Panc1 (cell line): ENCODE results near the gene PARVB. TPM values are rescaled to one million over a fixed set of nuclear protein-coding genes. Genes with fewer than 3 reads are reported as not detected.

Experiments used
- ATAC-seq: fragments of 200-7000 bp; cut with Tn5 transposase; 2 replicates; pipeline ENCODE4 v1.9.1; 2020; ENCODE audit warnings: mild to moderate bottlenecking, moderate library complexity
- BruUV-seq: library from RNA; stranded (reverse); fragments of 400-500 nt; replicated peaks from 2 replicates; lab custom pipeline; 2021; lab: Mats Ljungman, UMichigan
- CTCF ChIA-PET: fragments of 300-600 bp; sonication (Branson Sonifier 250); formaldehyde crosslinking; loops from one replicate; lab custom pipeline; 2022; ENCODE audit warnings: antibody characterized with exemption; lab: Charles Lee
- POLR2A ChIA-PET: fragments of 300-600 bp; sonication (Branson Sonifier 250); formaldehyde crosslinking; loops from one replicate; lab custom pipeline; 2022; ENCODE audit warnings: antibody characterized with exemption; lab: Charles Lee
- DNase-seq: peaks from one replicate; pipeline ENCODE4 v3.0.0-alpha.2; 2010; ENCODE audit warnings: low read depth, low spot score
- H3K27ac ChIP-seq: 2 replicates; pipeline ENCODE4 v1.5.1; 2011; ENCODE audit warnings: mild to moderate bottlenecking, low read length, inconsistent platforms
- H3K27me3 ChIP-seq: fragments of 200-500 bp; sonication (Bioruptor generic); 2 replicates; pipeline ENCODE4 v1.6.0; 2014; ENCODE audit warnings: low read length, inconsistent platforms; ENCODE audit not compliant: control insufficient read depth, insufficient read depth
- H3K36me3 ChIP-seq: fragments of 200-500 bp; sonication (Bioruptor generic); 2 replicates; pipeline ENCODE4 v1.5.1; 2014; ENCODE audit warnings: inconsistent platforms, mild to moderate bottlenecking, low read length, moderate library complexity; ENCODE audit not compliant: control insufficient read depth, insufficient read depth
- H3K4me1 ChIP-seq: 2 replicates; pipeline ENCODE4 v1.5.1; 2011; ENCODE audit warnings: inconsistent platforms, mild to moderate bottlenecking, low read length, moderate library complexity; ENCODE audit not compliant: control insufficient read depth, insufficient read depth
- H3K4me3 ChIP-seq, 2 experiments: 2 replicates each; pipeline ENCODE4 v1.5.1; 2011 to 2012; ENCODE audit warnings: low read depth in 2 of 2, low read length in 2 of 2, mild to moderate bottlenecking in 2 of 2, inconsistent platforms in 1 of 2, moderate library complexity in 1 of 2
- H3K9me3 ChIP-seq: fragments of 200-500 bp; sonication (Bioruptor generic); 2 replicates; pipeline ENCODE4 v1.5.1; 2014; ENCODE audit warnings: low read depth, mild to moderate bottlenecking, inconsistent platforms, low read length, moderate library complexity; ENCODE audit not compliant: control insufficient read depth, insufficient read depth
- POLR2AphosphoS5 ChIP-seq: IDR thresholded peaks from 2 replicates; pipeline ENCODE4 v1.6.1; 2012; ENCODE audit warnings: mild to moderate bottlenecking, low read depth, low read length, moderate library complexity
- SIN3A ChIP-seq: IDR thresholded peaks from 2 replicates; pipeline ENCODE4 v1.6.1; 2012; ENCODE audit warnings: low read depth, mild to moderate bottlenecking, low read length, moderate library complexity, borderline replicate concordance; ENCODE audit not compliant: insufficient read depth
- TCF7L2 ChIP-seq: IDR thresholded peaks from 2 replicates; pipeline ENCODE4 v1.6.1; 2011; ENCODE audit warnings: mild to moderate bottlenecking, low read depth, low read length, inconsistent platforms
- in situ Hi-C: cut with HindIII; loops from 2 replicates; pipeline ENCODE4 v1.10.0; 2016; ENCODE audit warnings: low sequenced_read_pairs, low pct_unique_long_range_greater_than_20kb
- intact Hi-C: fragments of 100-400 bp; cut with micrococcal nuclease; formaldehyde crosslinking; loops from one replicate; pipeline ENCODE4 v1.10.0; 2022; ENCODE audit not compliant: unreplicated experiment
- total RNA-seq: library from RNA; stranded (reverse); gene quantifications from one replicate; pipeline ENCODE4 v1.2.1, GENCODE V29; 2021; ENCODE audit not compliant: unreplicated experiment
- TF ChIP-seq, protein P1 (sequence below): fragments of 450-650 bp; IDR thresholded peaks from 2 replicates; pipeline ENCODE4 v1.5.1; 2017; ENCODE audit warnings: mild to moderate bottlenecking
- TF ChIP-seq, protein P2 (sequence below), 2 experiments: IDR thresholded peaks; 2 replicates each; pipeline ENCODE4 v1.6.1; 2011 to 2012; ENCODE audit warnings: low read depth in 2 of 2, control low read depth in 1 of 2, low read length in 1 of 2, mild to moderate bottlenecking in 1 of 2, moderate library complexity in 1 of 2; ENCODE audit not compliant: insufficient read depth in 1 of 2

Gene PARVB
- total RNA-seq, 1 experiment from 2014 or later, result 28.1 TPM

DNA sequence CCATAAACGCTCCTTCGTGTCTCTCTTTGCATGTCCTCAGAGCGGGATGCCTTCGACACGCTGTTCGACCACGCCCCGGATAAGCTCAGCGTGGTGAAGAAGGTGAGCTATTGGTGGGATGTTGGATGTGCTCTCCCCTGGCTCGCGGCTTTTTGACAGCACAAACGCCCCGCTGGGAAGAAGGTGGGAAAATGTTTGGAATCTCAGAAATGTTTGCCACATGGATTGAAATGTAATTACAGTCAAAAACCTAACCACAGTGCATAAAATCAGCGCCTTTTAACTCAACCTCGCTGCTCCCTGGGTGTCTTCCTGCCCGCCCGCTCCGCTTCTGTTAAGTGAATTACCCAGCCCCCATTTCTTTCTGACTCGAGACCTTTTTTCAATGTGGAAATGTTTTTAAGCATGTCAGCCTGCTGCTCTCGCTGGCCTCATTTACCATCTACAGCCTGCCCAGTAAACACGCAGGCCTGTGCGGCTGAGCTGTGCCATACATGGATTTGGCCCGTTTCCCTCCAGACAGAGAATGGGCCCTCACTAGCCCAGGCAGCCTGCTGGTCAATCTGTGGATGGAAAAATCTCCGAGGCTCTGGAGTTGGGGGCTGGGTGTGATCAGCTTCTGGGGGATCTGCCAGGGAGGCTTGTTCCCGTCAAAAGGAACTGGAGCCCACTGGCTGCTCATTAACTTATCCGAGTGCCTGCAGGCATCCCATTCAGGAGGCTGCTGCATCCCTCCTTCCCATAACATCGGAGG lies 123.9 kb downstream of the PARVB start:
- no peaks in the 10 kb centered on the region for H3K4me1 ChIP-seq
- ATAC-seq (no peak), DNase-seq (no peak)
- ChIA-PET CTCF (no interaction called here), POLR2A (no interaction called here)
- H3K27me3 ChIP-seq, result no peaks in the 10 kb centered on the region
- H3K9me3 ChIP-seq, result no peaks in the 10 kb centered on the region
- in situ Hi-C loops, result no loop called here
- H3K4me3 ChIP-seq, result no peak overlapping the region
- TF ChIP-seq SIN3A (no peak), TCF7L2 (no peak), POLR2AphosphoS5 (no peak)
- TF ChIP-seq, protein P1, sequence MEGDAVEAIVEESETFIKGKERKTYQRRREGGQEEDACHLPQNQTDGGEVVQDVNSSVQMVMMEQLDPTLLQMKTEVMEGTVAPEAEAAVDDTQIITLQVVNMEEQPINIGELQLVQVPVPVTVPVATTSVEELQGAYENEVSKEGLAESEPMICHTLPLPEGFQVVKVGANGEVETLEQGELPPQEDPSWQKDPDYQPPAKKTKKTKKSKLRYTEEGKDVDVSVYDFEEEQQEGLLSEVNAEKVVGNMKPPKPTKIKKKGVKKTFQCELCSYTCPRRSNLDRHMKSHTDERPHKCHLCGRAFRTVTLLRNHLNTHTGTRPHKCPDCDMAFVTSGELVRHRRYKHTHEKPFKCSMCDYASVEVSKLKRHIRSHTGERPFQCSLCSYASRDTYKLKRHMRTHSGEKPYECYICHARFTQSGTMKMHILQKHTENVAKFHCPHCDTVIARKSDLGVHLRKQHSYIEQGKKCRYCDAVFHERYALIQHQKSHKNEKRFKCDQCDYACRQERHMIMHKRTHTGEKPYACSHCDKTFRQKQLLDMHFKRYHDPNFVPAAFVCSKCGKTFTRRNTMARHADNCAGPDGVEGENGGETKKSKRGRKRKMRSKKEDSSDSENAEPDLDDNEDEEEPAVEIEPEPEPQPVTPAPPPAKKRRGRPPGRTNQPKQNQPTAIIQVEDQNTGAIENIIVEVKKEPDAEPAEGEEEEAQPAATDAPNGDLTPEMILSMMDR, result no peak
- TF ChIP-seq, protein P2, sequence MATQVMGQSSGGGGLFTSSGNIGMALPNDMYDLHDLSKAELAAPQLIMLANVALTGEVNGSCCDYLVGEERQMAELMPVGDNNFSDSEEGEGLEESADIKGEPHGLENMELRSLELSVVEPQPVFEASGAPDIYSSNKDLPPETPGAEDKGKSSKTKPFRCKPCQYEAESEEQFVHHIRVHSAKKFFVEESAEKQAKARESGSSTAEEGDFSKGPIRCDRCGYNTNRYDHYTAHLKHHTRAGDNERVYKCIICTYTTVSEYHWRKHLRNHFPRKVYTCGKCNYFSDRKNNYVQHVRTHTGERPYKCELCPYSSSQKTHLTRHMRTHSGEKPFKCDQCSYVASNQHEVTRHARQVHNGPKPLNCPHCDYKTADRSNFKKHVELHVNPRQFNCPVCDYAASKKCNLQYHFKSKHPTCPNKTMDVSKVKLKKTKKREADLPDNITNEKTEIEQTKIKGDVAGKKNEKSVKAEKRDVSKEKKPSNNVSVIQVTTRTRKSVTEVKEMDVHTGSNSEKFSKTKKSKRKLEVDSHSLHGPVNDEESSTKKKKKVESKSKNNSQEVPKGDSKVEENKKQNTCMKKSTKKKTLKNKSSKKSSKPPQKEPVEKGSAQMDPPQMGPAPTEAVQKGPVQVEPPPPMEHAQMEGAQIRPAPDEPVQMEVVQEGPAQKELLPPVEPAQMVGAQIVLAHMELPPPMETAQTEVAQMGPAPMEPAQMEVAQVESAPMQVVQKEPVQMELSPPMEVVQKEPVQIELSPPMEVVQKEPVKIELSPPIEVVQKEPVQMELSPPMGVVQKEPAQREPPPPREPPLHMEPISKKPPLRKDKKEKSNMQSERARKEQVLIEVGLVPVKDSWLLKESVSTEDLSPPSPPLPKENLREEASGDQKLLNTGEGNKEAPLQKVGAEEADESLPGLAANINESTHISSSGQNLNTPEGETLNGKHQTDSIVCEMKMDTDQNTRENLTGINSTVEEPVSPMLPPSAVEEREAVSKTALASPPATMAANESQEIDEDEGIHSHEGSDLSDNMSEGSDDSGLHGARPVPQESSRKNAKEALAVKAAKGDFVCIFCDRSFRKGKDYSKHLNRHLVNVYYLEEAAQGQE (IDR thresholded peaks at IDR 0.05; ENCODE audit: insufficient read depth in 1 of 2, low read depth in 2 of 2, low read length in 1 of 2), result no peak
- BruUV-seq, result no TSS peak
- no peaks in the 10 kb centered on the region for H3K36me3 ChIP-seq
- H3K27ac ChIP-seq, result no peak overlapping the region
- intact Hi-C loops, result no loop called here

DNA sequence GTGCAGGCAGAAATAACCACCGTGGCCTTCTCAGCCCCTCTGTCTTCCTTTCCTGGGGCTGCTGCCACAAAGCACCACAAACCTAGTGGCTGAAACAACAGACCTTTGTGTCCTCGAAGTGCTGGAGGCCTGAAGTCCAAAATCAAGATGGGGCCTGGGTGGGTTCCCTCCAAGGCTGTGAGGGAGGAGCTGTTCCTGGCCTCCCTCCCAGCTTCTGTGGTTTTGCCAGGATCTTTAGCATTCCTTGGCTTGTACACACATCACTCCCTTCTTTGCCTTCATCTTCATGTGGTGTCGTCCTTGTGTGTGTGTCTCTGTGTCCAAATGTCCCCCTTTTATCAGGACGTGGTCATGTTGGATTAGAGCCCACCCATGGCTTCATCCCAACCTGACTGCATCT lies 127.6 kb downstream of the PARVB start:
- ATAC-seq, result no peak
- no peak for DNase-seq
- BruUV-seq, result no TSS peak
- ChIA-PET CTCF (no interaction called here), POLR2A (no interaction called here)
- TF ChIP-seq SIN3A, result no peak
- TF ChIP-seq, protein P2 (IDR thresholded peaks at IDR 0.05; ENCODE audit: insufficient read depth in 1 of 2, low read depth in 2 of 2, low read length in 1 of 2), result no peak
- TF ChIP-seq, protein P1, result no peak
- H3K9me3 ChIP-seq, result no peaks in the 10 kb centered on the region
- H3K27ac ChIP-seq, result no peak overlapping the region
- H3K36me3 ChIP-seq, result no peaks in the 10 kb centered on the region
- intact Hi-C loops, result no loop called here
- no peak overlapping the region for H3K4me3 ChIP-seq
- no peaks in the 10 kb centered on the region for H3K27me3 ChIP-seq
- H3K4me1 ChIP-seq, result no peaks in the 10 kb centered on the region
- in situ Hi-C loops, result no loop called here
